Prostate gland (tissue), 2 donors: ENCODE results near the gene JAG2. TPM values are rescaled to one million over a fixed set of nuclear protein-coding genes. Genes with fewer than 3 reads are reported as not detected.

Source experiments
- DNase-seq: peaks from one replicate; pipeline ENCODE4 v3.0.0-alpha.2; 2019; ENCODE audit warnings: low spot score
- H3K27ac ChIP-seq, 2 donors: fragments of 200-600 bp; sonication (generic); 2 replicates each; pipeline ENCODE4 v1.5.1; 2017 to 2019
- H3K27me3 ChIP-seq: fragments of 200-600 bp; sonication (generic); replicated peaks from 2 replicates; pipeline ENCODE4 v1.5.1; 2019; ENCODE audit not compliant: insufficient read depth
- H3K36me3 ChIP-seq, 2 donors: fragments of 200-600 bp; sonication (generic); 1 replicate in 1 of 2; 2 replicates in 1 of 2; pipeline versions ENCODE4 v1.5.1 to v1.8.1; 2017 to 2019
- H3K4me1 ChIP-seq: fragments of 200-600 bp; sonication (generic); replicated peaks from 2 replicates; pipeline ENCODE4 v1.5.1; 2019
- H3K4me3 ChIP-seq, 2 donors: fragments of 200-600 bp; sonication (generic); 2 replicates each; pipeline ENCODE4 v1.5.1; 2017 to 2019
- H3K9me3 ChIP-seq: fragments of 200-600 bp; sonication (generic); 2 replicates; pipeline ENCODE4 v1.5.1; 2017
- POLR2A ChIP-seq: fragments of 450-650 bp; IDR thresholded peaks from one replicate; pipeline ENCODE4 v1.6.1; 2016; ENCODE audit warnings: antibody characterized with exemption, mild to moderate bottlenecking
- POLR2AphosphoS5 ChIP-seq: sonication (generic); formaldehyde crosslinking; IDR thresholded peaks from one replicate; pipeline ENCODE4 v1.6.1; 2017; ENCODE audit warnings: antibody characterized with exemption
- WGBS: methylation state at CpG from one replicate; pipeline ENCODE4 v1.1.5; 2018; 5-methylcytosine and 5-hydroxymethylcytosine counted together
- intact Hi-C: fragments of 100-400 bp; cut with DNase I; formaldehyde crosslinking; loops from one replicate; pipeline ENCODE4 v1.14.2; 2022
- total RNA-seq, 2 donors: library from RNA; depleted of rRNA; stranded (reverse); fragments of >200 nt; gene quantifications; one replicate each; pipeline ENCODE4 v1.1.0, GENCODE V29; 2016
- TF ChIP-seq, protein P1 (sequence below), 4 experiments: fragments of 200-600 bp in 2 of 4; fragments of 450-650 bp in 2 of 4; sonication (generic) in 2 of 4; IDR thresholded peaks; 1 replicate in 3 of 4; 2 replicates in 1 of 4; pipeline ENCODE4 v1.5.1; 2016 to 2019; ENCODE audit warnings: antibody characterized with exemption in 4 of 4, mild to moderate bottlenecking in 2 of 4, moderate library complexity in 2 of 4

The JAG2 gene
- total RNA-seq, 2 donors from 2014 or later = 26.8 to 30.5 TPM

DNA sequence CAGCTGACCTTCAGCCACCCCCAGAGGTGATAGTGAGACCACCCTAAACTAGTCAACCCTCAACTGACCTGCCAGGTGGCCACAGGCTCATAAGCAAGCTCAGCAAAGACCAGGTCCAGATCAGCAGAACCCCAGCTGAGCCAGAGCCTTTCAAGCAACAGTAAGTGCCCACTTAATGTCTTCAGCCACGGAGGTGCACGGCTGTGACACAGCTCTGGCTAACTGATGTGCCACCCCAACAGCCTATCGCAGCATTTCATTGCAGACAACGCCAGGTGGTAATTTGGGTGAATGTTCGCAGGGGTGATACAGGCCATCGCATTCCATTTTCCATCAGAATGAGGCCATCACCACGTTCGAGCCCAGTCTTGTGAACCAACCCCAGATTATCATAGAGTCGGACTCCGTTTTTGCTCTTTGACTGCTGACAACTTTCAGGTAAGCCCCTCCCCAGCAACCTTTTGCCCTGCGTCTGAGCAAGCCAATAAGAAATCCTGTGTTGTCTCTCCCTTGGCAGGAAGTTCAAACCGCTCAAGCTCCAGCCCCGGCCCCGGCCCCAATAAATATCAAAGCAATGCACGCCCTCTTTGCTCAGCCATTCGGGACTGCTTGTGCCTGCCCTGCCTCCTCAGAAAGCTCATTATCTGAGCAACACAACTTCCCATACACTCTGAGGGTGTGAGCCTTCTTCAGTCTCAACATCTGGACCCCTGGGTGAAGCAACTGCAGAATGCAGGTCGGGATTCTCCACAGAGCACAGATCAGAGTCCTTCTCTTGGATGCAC lies 44.4 kb downstream of the JAG2 start:
- DNase-seq = no peak
- 49% methylated on average over 17 of the region's 17 CpGs for WGBS
- intact Hi-C loops = no loop called here

DNA sequence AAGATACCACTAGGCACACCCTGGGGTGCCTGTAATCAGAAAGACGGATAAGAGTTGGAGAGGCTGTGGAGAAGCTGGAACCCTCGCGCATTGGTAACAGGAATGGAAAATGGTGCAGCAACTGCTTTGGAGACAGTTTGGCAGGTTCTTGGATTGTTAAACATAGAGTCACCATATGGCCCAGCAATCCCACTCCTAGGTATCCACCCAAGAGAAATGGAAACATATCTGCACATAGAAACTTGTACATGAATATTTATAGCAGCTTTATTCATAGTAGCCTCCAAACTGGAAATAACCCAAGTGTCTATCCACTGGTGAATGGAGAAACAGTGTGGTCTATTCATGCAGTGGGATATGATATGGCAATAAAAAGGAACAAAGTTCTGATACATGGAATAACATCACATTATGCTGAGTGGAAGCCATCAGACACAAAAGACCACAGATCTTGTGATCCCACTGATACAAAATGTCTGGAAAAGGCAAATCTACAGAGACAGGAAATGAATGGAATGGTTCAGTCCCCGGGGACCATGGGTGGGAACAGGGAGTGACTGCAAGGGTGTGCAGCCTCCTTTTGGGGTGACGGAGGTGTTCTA lies 45.4 kb downstream of the JAG2 start:
- H3K9me3 ChIP-seq = no peaks in the 10 kb centered on the region
- DNase-seq = no peak
- no peak overlapping the region for H3K27ac ChIP-seq
- no peak overlapping the region for H3K4me3 ChIP-seq
- H3K4me1 ChIP-seq = peaks cover 9% of the 10 kb centered on the region
- TF ChIP-seq, protein P1, sequence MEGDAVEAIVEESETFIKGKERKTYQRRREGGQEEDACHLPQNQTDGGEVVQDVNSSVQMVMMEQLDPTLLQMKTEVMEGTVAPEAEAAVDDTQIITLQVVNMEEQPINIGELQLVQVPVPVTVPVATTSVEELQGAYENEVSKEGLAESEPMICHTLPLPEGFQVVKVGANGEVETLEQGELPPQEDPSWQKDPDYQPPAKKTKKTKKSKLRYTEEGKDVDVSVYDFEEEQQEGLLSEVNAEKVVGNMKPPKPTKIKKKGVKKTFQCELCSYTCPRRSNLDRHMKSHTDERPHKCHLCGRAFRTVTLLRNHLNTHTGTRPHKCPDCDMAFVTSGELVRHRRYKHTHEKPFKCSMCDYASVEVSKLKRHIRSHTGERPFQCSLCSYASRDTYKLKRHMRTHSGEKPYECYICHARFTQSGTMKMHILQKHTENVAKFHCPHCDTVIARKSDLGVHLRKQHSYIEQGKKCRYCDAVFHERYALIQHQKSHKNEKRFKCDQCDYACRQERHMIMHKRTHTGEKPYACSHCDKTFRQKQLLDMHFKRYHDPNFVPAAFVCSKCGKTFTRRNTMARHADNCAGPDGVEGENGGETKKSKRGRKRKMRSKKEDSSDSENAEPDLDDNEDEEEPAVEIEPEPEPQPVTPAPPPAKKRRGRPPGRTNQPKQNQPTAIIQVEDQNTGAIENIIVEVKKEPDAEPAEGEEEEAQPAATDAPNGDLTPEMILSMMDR (IDR thresholded peaks at IDR 0.05) = no peak
- TF ChIP-seq POLR2AphosphoS5 (no peak), POLR2A (no peak)
- intact Hi-C loops = no loop called here
- H3K36me3 ChIP-seq = no peaks in the 10 kb centered on the region
- 92% methylated on average over 5 of the region's 5 CpGs for WGBS
- H3K27me3 ChIP-seq = no peaks in the 10 kb centered on the region

More for the DNA sequence above, 44.4 kb downstream of the JAG2 start:
- Histone ChIP-seq H3K4me1 (peaks cover 8% of the 10 kb centered on the region), H3K36me3 (no peaks in the 10 kb centered on the region), H3K27ac (no peak overlapping the region), H3K27me3 (no peaks in the 10 kb centered on the region), H3K9me3 (no peaks in the 10 kb centered on the region), H3K4me3 (no peak overlapping the region)
- TF ChIP-seq, protein P1 (IDR thresholded peaks at IDR 0.05) = no peak
- TF ChIP-seq POLR2A (no peak), POLR2AphosphoS5 (no peak)

DNA sequence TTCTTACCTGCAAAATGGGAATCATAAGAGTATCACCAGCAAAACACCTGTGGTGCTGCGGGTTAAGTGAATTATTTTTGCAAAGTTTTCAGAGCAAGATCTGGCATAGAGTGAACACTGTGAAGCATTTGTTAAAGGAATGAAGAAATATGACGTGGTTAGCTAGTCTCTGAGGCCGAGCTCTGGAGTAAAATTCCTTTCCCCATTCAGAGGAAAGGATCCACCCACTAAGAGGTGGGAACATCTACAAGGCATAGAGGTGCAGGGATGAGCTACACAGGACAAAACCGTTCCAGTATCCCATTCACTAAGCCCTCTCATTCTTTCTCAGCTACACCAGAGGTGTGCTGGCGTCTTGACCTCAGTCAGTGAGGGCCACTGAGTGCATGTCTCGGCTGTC lies 48.5 kb downstream of the JAG2 start:
- Histone ChIP-seq H3K36me3 (no peaks in the 10 kb centered on the region), H3K4me3 (no peak overlapping the region), H3K4me1 (peaks cover 9% of the 10 kb centered on the region), H3K9me3 (no peaks in the 10 kb centered on the region), H3K27ac (peak overlapping the region; percentile 29 to 44), H3K27me3 (no peaks in the 10 kb centered on the region)
- intact Hi-C loops = no loop called here
- no peak for DNase-seq
- 59% methylated on average over 6 of the region's 6 CpGs for WGBS
- no peak for TF ChIP-seq POLR2AphosphoS5
- TF ChIP-seq POLR2A = no peak
- TF ChIP-seq, protein P1 (IDR thresholded peaks at IDR 0.05) = no peak

DNA sequence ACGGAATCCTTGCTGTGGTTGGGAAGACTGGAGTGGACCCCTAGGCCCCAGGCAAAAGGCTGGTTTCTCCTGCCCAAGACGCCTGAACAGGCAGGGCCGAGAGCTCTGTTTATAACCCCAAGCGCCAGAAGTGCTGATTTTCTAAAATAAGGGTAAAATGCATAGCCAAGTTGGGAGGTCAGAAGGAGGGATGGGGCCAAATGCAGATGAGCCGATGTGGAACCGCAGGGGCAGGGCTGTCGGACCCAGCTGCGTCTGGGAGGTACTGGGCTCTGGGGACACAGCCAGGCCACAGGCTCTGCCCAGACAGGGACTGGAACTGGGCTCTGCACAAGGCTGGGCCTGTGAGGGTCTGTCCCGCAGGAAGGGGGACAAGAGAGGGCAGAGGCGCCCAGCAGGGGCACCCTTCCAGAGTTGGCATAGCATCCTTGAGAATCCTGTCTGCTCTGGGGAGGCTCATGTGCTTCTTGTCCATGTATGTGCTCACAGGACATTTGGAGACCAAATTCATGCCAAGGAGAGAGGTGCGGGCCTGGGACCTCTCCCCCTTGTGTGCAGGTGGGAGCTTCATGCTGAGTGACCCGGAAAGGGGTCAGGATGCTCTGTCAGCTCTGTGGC lies 49.1 kb downstream of the JAG2 start:
- TF ChIP-seq, protein P1 (IDR thresholded peaks at IDR 0.05) = no peak
- Histone ChIP-seq H3K4me1 (peaks cover 9% of the 10 kb centered on the region), H3K27me3 (no peaks in the 10 kb centered on the region), H3K27ac (peak overlapping the region; percentile 44 to 60), H3K4me3 (no peak overlapping the region), H3K36me3 (no peaks in the 10 kb centered on the region), H3K9me3 (no peaks in the 10 kb centered on the region)
- intact Hi-C loops = no loop called here
- no peak for DNase-seq
- 45% methylated on average over 9 of the region's 12 CpGs for WGBS
